ENCODE data around the gene QRFP. TPM values are rescaled to one million over a fixed set of nuclear protein-coding genes. Genes with fewer than 3 reads are reported as not detected.

The QRFP gene
- total RNA-seq, 2 donors from 2014 or later = not detected

DNA sequence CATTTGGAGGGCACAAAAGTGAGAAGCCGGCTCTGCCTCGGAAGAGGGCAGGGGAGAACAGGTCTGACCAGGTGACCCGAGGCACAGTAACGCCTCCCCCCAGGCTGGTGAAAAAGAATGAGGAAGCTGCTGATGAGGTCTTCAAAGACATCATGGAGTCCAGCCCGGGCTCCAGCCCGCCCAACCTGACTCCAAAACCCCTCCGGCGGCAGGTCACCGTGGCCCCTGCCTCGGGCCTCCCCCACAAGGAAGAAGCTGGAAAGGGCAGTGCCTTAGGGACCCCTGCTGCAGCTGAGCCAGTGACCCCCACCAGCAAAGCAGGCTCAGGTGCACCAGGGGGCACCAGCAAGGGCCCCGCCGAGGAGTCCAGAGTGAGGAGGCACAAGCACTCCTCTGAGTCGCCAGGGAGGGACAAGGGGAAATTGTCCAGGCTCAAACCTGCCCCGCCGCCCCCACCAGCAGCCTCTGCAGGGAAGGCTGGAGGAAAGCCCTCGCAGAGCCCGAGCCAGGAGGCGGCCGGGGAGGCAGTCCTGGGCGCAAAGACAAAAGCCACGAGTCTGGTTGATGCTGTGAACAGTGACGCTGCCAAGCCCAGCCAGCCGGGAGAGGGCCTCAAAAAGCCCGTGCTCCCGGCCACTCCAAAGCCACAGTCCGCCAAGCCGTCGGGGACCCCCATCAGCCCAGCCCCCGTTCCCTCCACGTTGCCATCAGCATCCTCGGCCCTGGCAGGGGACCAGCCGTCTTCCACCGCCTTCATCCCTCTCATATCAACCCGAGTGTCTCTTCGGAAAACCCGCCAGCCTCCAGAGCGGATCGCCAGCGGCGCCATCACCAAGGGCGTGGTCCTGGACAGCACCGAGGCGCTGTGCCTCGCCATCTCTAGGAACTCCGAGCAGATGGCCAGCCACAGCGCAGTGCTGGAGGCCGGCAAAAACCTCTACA is 11.8 kb downstream of the QRFP start:
- intact Hi-C loops (cut with DNase I) = no loop called here
- DNase-seq (ENCODE audit: low spot score) = no peak

DNA sequence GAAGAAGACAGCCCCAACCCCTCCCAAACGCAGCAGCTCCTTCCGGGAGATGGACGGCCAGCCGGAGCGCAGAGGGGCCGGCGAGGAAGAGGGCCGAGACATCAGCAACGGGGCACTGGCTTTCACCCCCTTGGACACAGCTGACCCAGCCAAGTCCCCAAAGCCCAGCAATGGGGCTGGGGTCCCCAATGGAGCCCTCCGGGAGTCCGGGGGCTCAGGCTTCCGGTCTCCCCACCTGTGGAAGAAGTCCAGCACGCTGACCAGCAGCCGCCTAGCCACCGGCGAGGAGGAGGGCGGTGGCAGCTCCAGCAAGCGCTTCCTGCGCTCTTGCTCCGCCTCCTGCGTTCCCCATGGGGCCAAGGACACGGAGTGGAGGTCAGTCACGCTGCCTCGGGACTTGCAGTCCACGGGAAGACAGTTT is 12.5 kb downstream of the QRFP start:
- DNase-seq (ENCODE audit: low spot score) = no peak
- intact Hi-C loops (cut with DNase I) = no loop called here

DNA sequence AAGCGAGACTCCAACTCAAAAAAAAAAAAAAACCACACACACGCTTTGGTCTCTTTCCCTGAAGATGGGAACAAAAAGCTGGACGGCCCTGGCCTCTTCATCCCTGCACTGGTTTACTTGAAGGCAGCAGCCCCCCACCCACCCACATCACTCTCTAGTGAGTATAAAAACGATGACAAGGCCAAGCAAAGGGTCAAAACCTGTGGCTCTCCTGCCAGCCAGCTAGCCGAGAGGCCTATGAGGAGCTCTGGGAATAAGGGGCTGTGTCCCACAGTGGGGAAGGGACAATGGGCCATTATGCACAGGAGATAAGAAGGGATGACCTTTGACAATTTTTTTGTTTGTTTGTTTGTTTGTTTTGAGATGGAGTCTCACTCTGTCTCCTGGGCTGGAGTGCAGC is 13.1 kb downstream of the QRFP start:
- intact Hi-C loops (cut with DNase I) = no loop called here
- DNase-seq (ENCODE audit: low spot score) = no peak

DNA sequence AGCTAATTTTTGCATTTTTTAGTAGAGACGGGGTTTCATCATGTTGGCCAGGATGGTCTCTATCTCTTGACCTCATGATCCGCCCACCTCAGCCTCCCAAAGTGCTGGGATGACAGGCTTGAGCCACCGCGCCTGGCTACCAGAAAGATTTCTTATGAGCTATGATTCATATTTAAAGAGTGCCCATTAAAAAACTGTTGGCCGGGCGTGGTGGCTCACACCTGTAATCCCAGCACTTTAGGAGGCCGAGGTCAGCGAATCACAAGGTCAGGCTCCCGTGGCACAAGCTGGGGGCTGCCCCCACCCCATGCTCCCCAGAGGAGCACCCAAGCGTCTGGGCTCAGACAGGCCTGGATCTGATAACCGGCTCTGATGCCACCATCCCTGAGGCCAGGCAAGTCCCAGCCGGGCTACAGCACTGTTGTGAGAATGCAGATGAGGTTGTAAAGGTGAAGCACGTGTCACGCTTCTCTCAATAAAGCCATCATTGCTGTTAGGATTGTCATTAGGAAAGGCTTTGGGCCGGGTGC is 13.9 kb downstream of the QRFP start:
- DNase-seq (ENCODE audit: low spot score) = no peak
- intact Hi-C loops (cut with DNase I) = loop anchor here in 1 of 2 donors (1.0 kb wide), 1 partner anchor 57 kb away; the partner anchor contains the start of gene FIBCD1

DNA sequence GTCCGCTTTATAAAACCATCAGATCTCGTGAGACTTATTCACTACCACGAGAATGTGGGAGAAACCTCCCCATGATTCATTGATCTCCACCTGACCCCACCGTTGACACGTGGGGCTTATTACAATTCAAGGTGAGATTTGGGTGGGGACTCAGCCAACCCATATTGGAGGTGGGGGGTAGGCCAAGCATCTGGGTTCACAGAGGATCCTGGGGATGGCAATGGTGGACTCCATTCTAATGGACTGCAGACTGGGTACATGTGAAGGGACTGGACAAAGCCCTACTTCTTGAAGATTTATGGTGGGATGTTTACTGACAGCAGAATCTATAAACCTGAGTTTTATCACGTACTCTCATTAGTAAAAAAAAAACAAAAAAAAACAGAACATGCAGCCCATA is 15.1 kb downstream of the QRFP start:
- intact Hi-C loops (cut with DNase I) = no loop called here
- no peak for DNase-seq (ENCODE audit: low spot score)

DNA sequence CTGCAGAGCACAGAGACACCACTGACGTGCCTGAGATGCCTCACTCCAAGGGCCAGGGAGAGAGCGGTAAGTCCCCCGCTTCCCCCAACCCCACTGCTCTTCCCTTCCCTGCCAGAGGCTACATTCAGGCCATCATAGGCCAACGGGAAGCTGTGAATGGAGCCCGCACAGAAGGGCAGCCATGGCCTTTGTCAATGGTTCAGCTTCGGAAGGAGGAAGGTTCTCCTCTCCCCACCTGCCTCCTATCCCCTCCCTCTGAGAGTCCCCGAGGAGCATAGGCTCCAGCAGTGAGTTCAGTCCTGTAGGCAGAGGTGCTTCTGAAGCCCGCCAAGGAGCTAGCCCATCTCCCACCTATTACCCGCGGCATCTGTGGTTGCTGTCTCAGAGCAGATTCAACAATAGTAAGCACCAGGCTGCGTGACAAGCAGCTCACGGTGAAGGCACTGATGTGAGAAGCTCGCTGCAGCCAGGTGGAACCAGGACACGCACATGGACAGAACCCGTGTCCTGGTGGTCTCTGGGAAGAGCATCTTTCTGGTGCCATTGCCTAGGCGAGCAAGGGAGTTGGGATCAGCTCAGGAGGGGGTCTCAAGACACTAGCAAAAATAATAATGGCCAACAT is 15.9 kb downstream of the QRFP start:
- DNase-seq (ENCODE audit: low spot score) = no peak
- intact Hi-C loops (cut with DNase I) = no loop called here

DNA sequence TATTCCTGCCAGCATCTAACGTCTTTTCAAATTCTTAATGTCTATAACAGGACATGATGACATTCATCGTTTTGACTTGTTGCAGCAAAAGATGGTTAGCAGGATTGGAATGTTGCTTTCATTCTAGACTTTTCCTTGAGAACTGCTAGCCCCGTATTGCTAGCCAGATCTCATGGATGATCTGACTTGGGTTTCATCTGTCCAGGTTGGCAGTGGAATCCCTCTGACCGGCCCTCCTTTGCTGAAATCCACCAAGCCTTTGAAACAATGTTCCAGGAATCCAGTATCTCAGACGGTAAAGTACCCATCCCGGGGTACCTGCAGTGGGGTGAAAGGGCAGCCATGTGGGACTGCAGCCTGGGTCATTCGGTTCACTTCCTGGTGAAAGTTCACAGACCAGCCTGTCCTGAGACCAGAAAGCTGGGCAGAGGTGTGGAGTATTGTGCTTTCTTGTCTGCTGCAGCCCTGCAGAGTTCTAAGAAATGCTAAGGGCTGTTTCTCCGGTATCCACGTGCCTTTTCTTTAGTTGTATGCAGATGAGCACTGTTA is 16.7 kb downstream of the QRFP start:
- DNase-seq (ENCODE audit: low spot score) = no peak
- intact Hi-C loops (cut with DNase I) = no loop called here

DNA sequence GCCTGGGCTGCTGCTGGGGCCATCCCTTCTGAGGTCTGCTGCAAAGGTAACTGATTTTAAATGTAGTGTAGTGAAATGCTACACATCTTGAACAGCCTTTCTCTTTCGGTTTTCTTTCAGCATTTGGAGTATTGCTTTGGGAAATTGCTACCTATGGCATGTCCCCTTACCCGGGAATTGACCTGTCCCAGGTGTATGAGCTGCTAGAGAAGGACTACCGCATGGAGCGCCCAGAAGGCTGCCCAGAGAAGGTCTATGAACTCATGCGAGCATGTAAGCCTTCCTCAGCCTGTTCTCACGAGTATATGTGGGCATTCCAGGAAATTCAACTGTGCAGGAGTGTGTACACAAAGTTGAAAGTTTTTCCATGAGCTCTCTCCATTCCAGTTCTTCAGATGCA is 18.3 kb downstream of the QRFP start:
- DNase-seq (ENCODE audit: low spot score) = peak; percentile 42
- intact Hi-C loops (cut with DNase I) = no loop called here

DNA sequence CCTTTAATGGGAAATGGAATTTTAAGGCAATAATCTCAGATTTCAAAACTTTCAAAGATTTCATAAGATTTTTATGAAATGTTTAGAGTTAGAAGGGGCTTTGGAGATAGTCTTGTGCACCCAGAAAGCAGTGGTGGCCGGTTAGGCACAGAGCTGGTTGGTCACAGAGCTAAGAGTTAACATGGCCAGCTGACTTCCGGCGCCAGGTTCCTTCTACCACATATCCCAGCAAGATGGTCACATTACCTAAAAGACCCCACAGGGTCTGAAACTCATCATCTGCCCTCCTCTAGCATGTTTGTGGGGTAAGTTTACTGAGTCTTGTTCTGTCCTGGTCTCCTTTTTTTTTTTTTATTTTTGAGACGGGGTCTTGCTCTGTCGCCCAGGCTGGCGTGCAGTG is 19.3 kb downstream of the QRFP start:
- intact Hi-C loops (cut with DNase I) = no loop called here
- DNase-seq (ENCODE audit: low spot score) = peak; percentile 38

DNA sequence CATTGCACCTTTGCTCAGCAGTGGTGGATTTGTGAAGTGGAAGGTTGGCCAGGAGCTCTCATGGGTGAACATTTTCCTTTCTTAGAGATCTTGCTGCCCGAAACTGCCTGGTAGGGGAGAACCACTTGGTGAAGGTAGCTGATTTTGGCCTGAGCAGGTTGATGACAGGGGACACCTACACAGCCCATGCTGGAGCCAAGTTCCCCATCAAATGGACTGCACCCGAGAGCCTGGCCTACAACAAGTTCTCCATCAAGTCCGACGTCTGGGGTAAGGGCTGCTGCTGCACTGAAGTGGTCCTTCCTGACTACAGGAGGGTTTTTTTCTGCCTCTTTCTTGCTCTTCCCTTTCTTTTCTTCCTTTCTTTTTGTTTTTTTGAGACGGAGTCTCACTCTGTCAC is 21.8 kb downstream of the QRFP start:
- peak; percentile 20 for DNase-seq (ENCODE audit: low spot score)
- intact Hi-C loops (cut with DNase I) = loop anchor here in 1 of 2 donors (5.0 kb wide), 1 partner anchor 63 kb away; the partner anchor contains the start of gene FIBCD1

DNA sequence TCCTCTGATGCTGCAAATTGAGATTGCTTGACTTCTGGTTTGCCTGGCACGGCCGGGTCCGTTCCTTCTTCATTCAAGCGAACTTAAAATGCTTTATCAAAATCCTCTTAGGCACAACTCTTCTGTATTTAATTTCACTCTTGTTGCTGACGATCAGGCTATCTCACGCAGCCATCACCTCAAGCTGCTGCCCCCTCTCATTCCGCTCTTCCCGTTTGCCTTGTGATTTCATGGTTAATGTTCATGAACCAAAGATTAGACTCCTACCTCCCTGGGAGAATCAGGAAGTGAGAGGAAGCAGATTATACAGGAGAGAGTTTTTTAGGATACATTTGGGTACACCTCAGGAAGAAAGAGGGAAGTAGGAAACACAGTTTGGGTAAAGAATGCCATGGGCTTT is 22.6 kb downstream of the QRFP start:
- peak; percentile 19 for DNase-seq (ENCODE audit: low spot score)
- intact Hi-C loops (cut with DNase I) = loop anchor here in 1 of 2 donors (5.0 kb wide), 1 partner anchor 63 kb away; the partner anchor contains the start of gene FIBCD1

DNA sequence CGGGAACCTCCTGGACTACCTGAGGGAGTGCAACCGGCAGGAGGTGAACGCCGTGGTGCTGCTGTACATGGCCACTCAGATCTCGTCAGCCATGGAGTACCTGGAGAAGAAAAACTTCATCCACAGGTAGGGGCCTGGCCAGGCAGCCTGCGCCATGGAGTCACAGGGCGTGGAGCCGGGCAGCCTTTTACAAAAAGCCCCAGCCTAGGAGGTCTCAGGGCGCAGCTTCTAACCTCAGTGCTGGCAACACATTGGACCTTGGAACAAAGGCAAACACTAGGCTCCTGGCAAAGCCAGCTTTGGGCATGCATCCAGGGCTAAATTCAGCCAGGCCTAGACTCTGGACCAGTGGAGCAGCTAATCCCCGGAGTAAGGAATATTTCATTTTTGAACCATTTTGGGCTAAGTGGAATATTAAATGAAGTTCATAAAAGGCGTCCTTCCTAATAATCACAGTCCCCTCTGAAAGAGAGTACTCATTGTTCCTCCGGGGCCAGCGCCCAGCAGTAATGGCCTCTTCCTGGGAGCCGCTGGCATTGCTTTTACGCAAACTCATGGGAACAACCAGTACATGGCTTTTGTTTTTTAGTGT is 23.6 kb downstream of the QRFP start:
- DNase-seq (ENCODE audit: low spot score) = peak; percentile 82
- intact Hi-C loops (cut with DNase I) = loop anchor here in 1 of 2 donors (5.0 kb wide), 1 partner anchor 64 kb away; the partner anchor contains the start of gene FIBCD1

DNA sequence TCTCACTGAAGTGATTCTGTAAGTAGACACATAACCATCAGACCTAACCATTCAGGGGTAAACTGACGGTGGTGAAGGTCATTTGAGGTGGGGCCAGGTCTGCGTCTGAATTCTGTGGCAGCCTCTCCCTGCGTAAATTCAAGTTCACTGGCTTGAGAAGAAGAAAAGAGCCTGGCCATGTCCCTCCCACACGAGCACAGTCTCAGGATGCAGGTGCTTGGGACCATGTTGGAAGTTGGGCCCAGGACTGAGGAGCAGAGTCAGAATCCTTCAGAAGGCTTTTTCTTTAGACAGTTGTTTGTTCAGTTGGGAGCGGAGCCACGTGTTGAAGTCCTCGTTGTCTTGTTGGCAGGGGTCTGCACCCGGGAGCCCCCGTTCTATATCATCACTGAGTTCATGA is 24.1 kb downstream of the QRFP start:
- DNase-seq (ENCODE audit: low spot score) = no peak
- intact Hi-C loops (cut with DNase I) = loop anchor here in 1 of 2 donors (5.0 kb wide), 1 partner anchor 65 kb away; the partner anchor contains the start of gene FIBCD1

DNA sequence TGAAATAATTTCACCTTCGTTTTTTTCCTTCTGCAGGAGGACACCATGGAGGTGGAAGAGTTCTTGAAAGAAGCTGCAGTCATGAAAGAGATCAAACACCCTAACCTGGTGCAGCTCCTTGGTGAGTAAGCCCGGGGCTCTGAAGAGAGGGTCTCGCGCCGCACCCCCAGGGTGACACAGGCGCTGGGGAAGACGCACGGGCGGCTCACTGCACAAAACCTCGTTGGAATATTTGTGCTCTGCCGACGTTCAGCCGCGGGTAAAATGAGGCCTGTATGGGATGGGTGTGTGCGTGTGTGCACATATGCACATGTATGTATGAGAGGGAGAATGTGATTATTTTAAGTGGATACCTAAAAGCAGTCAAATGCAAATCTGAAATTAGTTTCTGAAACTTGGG is 24.5 kb downstream of the QRFP start:
- peak; percentile 20 for DNase-seq (ENCODE audit: low spot score)
- intact Hi-C loops (cut with DNase I) = loop anchor here in 1 of 2 donors (5.0 kb wide), 1 partner anchor 65 kb away; the partner anchor contains the start of gene FIBCD1

DNA sequence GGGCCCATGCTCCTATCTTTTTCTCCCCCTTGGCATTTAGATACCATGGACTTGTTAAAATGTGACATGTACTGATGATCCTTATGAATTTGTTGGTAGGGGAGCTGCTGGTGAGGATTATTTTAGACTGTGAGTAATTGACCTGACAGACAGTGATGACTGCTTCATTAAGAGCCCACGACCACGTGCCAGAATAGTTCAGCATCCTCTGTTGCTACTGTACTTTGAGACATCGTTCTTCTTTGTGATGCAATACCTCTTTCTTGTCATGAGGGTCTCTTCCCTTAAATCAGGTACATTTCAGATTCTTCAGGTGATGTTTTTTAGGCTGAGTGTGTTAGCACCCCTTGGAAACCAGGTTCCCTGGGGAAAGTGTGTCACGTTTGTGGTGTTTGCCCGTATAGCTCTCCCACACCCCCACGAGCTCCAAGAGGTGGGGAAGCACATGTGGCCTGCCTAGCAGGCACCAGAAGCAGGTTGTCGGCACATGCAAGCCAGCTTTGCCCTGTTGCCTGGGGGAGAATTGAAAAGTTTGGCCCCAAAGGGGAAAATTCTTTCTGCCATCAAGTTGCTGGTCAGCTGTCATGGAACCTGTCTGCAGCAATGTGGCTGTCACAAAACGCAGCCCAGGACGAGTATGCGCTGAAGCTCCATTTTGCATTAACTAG is 25.1 kb downstream of the QRFP start:
- intact Hi-C loops (cut with DNase I) = loop anchor here in 1 of 2 donors (5.0 kb wide), 1 partner anchor 66 kb away; the partner anchor contains the start of gene FIBCD1

DNA sequence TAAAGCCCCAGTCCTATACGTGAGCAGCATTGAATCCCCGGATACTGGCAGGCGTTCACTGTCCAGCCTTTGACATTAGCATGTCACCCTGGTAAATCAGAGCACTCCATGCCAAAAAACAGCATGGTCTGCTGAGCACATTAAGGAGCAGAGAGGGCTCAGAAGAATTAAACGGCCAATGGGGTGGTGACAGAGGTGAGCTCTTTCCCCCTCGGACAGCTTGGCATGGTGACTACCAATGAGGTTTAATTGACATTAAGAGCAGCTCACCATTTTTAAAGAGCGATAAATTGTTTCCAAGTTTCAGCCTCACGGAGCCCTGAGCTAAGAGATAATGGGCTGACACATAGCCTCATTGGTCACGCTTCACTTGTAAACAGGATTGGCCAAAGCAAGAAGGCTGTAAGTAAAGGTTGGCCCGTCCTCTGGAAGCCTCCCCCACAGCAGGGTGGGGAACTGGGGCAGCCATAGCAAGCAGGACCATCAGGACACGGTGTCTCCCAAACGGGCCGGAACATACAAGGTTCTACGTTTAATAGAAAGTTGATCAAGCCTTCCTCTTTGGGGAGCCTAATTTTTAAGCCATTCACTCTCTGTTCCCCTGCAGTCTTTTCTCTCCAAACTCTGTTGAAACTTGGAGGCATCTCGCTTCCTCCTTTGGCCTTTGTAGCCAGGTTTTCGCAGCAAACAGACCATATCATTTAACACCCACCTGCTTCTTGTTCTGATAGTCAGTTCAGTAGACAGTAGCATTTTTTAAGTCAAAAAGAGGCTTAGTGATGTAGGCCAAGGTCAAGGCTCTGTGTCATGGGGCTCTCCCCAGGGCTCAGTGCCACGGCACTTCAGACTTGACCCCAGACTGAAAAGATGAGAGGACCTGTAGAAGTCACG is 25.9 kb downstream of the QRFP start:
- intact Hi-C loops (cut with DNase I) = loop anchor here in 1 of 2 donors (5.0 kb wide), 1 partner anchor 67 kb away; the partner anchor contains the start of gene FIBCD1
- peak; percentile 19 for DNase-seq (ENCODE audit: low spot score)

More for the DNA sequence above, 25.1 kb downstream of the QRFP start:
- DNase-seq (ENCODE audit: low spot score) = peak; percentile 57

DNA sequence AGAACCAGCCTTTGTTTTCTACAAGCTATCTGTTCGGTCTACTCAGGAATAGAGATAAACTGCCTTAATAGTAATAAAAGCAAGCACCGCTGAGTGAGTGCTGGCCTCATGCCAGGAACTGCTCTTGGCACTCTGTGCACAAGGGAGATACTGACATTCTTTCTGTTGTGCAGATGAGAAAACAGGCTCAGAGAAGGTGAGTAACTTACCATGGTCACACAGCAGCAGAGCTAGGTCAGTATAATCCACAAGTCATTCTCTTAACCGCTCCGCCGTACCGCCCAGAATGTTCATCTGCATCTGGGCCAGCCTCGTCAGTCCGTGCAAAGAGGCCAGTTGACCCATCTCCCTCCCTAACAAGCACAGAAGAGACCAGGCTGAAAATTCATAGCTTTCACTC is 27.4 kb downstream of the QRFP start:
- intact Hi-C loops (cut with DNase I) = loop anchor here in 1 of 2 donors (10.0 kb wide), 1 partner anchor 166 kb away; no protein-coding TSS in a partner anchor
- DNase-seq (ENCODE audit: low spot score) = peak; percentile 84
